ENCODE measurements around the gene TRAPPC10.
A peak's percentile ranks its signal among the peaks of the same experiment; 100 is the strongest.

The TRAPPC10 gene

DNA sequence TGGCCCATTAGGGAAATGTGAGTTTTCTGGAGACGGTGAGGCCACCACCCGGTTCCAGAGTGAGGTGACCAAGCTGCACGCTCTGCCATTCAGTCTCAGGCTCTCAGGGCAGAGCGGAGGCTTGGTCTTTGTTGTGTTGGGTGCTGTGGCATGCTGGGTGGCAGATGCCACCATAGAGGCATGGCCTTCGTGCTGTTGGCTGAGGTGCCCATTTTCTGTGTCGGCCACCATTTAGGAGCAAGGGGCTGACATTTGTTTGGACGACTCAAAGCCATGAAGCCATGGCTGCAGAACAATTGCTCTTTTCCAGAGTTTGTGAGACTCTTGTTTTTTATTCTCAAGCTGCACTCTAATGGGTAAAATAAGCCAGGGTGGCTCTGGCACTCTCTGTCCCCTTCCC is 58.3 kb downstream of the TRAPPC10 start:
- DNase-seq: no peak

DNA sequence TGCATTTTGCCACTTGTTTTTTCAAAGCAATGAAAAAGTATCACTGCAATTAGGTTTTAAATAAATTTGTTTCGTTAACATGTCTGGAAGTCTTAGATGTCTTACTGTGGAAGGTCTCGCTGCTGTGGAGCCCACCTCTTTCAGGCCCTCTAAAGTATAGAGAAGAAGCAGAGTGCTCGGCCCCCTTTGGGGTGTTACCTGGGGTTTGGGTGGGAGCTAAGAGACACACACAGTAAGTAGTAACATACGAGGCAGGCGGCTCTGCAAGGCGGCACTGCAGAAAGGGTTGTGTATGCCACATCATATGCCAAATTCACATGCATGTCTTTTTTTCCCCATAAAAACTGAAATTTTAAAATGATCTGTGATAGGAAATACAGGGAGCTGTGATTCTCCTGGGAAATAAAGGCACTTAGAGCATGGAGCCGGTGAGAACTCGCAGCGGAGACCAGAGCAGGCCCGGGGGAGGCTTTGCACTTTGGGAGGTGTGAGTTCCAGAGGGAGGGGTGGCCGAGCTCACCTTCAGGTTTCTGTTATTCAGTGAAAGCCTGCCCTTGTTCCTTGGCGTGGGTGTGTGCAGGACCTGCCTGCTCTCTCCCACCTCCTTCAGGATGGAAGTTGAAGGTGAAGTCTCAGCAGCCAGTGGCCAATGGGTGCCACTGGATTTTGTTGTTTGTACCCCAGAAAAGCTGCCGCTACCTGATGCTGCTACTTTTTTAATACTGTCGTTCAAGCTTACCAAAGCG is 59.4 kb downstream of the TRAPPC10 start:
- no peak for DNase-seq

DNA sequence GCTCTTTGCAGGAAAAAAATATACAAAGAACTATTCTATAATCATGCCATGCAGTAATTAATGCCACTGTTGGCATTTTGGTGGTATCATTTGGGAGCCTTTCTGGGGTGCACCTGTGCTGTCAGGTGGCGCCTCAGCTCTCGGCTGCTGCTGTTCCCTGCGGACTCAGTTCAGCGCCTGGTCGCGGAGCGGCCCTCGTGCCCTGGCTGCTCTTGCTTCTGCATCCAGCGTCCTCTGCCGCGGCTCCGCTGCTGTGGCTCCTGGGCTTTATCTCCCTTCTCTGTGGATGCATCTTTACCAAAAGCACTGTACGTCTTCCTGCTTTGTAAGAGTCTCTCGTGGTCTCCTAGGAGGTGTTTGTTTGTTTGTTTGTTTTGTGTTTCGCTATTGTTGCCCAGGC is 60.0 kb downstream of the TRAPPC10 start:
- no peak for DNase-seq

DNA sequence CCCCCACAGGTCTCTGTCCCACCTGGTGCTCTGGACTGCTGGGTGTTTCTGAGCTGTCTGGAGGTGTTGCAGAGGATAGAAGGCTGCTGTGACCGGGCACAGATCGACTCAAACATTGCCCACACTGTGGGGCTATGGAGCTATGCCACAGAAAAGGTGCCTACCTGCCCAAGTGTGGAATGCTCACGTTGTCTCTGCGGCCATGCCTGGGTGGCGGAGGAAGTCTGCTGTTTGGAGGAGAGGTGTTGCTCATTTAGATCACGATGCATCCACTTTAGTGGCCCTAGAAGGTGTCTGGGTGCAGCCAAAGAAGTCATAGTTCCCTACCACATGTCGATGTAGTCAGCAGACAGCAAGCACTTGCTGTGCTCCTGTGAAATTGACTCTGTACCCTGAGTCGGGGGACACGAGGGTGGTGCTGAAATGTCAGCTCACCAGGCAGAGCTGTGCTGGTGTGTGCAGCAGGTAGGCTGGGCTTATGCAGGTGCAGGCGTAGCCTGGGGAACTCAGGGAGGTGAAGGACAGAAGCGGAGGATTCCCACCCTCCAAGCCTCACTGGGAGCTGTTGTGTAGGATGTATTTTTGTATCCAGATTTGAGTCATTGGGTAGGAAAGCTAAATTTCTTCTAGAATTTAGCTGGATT is 62.3 kb downstream of the TRAPPC10 start:
- no peak for DNase-seq

DNA sequence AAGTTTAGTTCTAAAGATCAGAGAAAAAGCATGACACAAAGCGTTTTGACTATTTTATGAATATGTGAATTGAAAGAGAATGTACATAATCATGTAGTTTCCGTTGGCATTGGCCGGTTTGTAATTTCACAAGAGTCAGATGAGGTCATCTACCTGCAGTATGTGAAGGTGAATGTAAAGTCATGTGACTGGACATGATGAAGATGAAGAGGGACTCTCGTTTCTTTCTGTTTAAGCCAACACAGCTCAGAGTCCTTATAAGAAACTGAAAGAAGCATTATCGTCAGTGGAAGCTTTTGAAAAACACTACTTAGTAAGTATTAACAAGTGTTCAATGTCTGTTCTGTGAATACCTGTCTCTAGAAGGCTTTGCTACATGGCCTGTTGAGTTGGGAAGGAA is 64.2 kb downstream of the TRAPPC10 start:
- DNase-seq: no peak

DNA sequence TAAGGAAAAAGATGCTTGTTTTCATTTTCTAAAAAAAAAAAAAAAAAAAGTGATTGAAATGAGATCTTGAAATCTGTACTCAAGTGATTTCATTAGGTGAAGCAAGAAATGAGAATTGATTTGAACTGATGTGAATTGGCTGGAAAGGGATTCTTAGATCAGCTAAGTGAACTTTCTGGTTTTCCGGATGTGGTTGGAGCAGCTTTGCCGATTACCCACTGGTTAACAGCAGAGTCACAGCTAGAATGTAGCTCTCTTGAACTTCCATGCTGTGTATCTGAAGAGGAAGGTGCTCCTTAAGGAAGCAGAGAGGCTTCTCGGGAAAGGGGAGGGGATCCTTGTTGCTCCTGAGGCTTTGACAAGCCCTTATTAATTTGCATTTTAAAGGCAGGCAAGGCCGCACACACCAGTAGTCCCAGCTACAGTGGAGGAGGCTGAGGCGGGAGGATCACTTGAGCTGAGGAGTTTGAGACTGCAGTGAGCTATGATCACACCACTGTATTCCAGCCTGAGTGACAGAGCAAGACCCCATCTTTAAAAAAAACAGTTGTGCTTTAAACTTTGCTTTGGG is 66.4 kb downstream of the TRAPPC10 start:
- peak; percentile 20 for DNase-seq

DNA sequence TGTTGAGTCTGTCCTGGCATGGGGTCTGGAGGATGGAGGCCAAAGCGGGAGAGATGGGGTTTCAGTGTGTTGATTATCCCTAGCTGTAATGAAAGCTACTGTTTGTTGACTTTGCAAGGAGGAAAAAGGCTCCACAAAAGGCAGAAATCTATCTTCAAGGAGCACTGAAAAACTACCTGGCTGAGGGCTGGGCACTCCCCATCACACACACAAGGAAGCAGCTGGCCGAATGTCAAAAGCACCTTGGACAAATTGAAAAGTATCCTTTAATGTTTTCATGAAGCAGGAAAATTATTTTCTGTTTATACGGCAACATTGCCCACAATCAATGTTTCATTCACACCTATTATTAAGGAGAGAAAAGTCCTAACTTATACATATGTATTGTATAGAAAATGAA is 67.3 kb downstream of the TRAPPC10 start:
- DNase-seq: peak; percentile 71

DNA sequence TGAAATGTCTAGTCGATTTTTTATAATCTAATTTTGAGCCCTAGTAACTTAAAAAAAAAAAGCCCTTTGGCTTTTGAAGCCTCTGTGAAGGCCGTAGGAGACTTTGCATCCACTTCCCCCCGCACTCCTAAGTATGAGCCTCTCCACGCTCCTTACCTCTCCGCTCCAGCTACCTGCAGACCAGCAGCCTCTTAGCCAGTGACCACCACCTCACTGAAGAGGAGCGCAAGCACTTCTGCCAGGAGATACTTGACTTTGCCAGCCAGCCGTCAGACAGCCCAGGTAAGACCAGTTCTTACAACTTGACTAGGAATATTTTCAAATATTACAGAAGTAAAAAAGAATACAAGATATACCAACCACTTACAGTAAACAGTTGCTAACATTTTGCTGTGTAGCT is 67.7 kb downstream of the TRAPPC10 start:
- DNase-seq: peak; percentile 65

DNA sequence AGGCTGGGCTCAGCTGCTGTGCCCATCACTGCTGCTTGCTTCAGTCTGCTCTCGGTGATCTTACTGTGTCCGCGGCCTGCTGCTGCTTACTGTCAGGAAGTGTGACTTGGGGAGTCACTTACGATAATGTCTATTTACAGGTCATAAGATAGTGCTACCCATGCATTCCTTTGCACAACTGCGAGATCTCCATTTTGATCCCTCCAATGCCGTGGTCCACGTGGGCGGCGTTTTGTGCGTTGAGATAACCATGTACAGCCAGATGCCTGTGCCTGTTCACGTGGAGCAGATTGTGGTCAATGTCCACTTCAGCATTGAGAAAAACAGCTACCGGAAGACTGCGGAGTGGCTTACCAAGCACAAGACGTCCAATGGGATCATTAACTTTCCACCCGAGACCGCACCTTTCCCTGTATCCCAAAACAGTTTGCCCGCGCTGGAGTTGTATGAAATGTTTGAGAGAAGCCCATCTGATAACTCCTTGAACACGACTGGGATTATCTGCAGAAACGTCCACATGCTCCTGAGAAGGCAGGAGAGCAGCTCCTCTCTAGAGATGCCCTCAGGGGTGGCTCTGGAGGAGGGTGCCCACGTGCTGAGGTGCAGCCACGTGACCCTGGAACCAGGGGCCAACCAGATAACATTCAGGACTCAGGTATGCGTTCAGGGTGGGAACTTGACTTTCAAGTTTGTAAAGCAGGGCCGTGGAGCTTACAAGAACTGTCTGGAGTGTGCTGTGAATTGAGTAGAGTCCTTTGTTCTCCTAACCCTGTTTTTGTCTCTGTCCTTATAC is 70.7 kb downstream of the TRAPPC10 start:
- DNase-seq: no peak

DNA sequence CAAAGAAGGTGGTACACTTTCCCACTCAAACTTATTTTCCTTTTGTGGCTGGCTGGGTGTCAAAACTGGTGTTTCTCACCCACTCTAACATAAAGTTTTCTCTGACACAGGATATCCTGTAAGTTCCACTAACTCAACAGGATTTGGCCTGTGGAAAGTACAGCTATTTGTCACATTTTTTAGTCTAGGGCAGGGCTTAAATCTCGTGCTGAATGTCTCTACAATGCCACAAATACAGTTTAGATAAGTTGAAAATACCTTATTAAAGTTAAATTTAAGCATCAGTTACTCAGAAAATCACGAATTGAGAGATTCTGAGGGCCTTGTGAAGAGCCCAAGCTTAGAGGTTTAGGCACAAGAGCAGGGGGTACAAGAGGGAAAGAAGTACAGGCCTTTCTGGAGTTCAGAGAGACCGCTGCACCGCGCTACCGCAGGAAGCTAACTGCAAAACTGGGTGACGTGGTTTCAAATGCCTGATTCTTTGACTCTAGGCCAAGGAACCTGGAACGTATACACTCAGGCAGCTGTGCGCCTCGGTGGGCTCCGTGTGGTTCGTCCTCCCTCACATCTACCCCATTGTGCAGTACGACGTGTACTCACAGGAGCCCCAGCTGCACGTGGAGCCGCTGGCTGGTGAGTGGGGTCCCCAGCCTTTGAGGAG is 71.7 kb downstream of the TRAPPC10 start:
- no peak for DNase-seq

DNA sequence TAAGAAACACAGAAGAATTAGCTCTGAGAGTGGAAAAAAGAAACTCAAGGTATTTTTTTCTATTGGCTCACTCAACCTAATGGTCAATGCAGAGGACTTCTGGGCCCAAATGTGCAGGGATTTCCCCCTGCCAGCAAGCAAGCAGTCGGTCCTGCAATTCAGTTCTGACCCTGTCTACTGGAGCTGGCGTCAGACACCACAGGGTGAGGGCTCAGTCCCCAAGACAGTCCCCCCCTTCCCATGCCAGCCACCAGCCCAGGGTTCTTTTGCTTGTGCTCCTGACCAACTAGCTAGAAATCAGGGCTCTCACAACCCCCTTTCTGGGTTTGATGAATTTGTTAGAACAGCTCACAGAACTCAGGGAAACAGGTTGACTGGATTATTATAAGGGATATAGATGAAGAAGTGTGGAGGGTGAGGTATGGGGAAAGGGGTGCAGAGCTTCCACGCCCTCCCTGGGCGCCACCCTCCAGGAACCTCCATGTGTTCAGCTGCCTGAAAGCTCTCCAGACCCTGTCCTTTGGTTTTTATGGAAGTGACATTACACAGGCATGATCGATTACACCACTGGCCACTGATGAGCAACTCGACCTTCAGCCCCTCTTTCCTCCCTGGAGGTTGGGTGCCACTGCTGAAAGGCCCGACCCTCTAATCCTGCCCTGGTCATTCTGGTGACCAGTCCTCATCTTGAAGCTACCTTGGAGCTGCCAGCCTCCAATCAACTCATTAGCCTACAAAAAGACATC is 72.6 kb downstream of the TRAPPC10 start:
- no peak for DNase-seq

DNA sequence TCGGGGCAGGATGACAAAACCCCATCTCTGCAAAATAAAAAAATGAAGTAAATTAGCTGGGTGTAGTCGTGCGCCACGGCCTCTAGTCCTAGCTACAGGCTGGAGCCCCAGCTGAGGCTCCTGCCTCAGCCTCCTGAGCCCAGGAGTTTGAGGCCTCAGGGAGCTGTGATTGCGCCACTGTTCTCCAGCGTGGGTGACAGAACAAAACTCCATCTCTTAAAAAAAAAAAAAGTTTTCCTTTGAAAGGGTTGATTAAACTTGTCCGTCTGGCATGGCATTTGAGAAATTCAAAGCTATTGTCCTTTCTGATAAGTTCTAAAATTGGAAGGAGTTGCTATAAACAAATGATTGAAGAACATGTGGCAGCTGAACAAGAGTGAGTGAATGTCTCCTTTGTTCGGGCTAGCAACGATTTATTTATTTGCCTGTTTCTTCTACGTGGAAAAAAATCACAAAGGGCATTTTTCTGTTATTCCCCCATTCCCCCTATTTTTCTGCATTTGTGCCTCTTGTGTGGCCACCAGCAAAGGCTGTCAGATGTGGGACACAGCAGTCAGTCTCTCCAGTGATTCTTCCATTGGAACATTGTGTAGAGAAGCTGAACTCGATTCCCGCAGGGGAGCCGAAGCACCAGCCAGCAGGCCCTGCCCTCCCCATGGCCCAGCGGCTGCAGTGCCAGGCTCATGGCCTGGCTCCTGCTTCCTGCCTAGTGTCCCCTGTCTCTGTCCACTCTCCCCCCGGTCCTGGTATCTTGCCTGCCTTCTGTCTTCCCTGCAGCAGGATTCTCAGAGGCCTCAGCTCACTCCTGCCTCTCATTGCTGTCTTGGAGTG is 73.6 kb downstream of the TRAPPC10 start:
- DNase-seq: no peak

DNA sequence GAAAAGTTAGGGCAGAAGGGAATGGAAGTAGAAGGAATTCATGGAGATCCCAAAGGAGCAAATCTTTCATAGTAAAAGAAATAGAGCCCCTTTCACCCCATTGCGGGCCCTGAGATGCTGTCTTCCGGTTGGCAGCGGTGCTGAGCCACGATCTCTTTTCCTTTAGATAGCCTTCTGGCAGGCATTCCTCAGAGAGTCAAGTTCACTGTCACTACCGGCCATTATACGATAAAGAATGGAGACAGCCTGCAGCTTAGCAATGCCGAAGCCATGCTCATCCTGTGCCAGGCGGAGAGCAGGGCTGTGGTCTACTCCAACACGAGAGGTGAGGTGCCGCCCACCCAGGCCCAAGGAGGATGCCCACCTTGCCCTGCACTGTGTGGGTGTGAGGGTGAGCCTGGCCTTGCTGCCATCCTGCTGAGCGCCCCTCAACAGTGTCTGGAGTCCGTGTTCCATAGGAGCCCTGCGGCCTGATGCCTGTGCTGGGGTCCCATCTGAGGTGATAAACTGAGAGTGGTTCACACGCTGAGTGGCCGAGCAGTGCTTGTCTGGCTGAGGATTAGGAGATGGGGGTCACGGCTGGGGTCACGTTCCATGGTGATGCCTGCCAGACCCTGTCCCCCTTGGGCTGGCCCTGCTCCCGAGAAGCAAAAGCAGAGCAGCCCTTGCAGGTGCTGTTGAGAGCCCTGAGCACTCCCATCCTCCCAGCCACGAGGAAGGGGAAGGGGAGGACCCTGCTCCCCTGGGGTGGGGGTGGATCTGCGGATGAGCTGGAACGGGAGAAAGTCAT is 74.7 kb downstream of the TRAPPC10 start:
- no peak for DNase-seq

DNA sequence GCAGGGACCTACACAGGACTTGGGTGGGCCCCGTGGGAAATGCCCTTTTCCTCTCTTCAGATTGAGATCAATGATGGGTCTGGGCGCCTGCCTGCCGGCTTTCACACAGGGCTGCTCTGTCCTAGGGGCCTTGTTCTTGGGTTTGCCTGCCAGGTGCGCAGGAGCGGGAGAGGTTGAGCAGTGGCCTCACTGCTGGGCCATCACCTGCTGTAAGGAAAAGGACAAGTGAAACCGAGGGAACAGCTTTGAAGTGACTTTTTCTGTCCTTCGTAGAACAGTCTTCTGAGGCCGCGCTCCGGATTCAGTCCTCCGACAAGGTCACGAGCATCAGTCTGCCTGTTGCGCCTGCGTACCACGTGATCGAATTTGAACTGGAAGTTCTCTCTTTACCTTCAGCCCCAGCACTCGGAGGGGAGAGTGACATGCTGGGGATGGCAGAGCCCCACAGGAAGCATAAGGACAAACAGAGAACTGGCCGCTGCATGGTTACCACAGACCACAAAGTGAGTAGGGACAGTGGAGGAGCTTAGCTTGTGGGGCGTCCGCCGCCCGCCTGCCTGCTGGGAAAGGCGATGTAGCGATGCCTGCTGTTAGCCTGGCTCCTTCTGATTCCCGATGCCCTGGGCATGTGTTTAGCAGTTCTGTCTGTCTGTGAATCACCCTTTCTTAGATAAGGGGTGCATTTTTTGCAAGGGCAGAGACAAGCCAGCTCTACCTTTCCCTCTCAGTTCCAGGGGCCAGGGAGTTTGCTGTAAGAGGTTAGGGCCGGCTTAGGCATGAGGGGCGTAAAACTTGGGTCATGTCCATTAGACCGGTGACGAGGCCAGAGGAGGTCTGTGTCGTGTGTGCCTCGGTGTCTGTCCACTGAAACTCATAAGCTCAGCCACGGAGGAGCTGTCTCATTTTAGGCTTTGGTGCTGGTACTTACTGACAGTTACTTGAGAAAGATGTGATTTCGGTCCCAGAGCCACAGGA is 75.6 kb downstream of the TRAPPC10 start:
- DNase-seq: no peak

DNA sequence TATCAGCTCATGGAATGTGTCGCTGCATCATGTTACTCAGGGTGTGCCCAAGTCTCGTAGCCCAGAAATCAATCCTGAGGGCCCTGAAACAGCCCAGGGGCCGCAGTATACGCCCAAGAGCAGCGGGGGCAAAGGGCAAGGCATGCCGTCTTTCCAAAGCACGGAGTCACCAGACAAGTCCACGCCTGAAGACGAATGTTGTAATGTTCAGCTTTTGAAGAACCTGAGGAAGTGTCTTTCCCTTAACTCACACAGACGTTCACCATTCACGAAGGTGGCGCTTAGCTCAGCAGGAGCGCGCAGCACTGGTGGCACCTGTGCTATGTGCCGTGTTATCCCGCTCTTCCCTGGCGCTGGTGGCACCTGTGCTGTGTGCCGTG is 76.3 kb downstream of the TRAPPC10 start:
- no peak for DNase-seq

DNA sequence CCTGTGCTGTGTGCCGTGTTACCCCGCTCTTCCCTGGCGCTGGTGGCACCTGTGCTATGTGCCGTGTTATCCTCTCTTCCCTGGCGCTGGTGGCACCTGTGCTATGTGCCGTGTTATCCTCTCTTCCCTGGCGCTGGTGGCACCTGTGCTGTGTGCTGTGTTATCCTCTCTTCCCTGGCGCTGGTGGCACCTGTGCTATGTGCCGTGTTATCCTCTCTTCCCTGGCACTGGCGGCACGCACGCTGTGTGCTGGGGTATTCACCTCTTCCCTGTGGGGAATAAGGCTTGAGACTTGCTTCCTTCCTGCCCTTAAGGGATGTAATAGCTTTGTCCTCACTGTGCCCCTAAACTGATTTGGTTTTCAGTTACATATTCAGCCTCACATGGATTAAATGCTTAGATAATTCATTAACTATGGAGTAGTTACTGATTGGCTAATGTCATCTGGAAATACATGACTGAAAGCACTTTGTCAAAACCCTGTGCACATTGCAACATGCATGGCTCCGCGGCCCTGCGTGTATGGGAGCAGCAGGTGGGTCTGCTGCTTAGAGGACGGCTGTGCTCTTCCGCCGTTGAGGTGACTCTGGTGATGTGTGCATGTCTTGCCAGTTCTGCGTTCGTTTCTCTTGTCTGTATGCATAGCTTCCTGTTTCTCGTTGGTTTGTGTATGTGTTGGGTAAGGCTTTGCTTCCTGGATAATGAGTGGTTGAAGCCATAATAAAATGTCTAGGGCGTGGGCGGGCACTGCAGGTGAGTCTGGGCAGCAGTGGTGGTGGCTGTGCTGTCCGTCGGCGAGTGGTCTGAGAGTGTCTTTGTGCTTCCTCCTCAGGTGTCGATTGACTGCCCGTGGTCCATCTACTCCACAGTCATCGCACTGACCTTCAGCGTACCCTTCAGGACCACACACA is 77.1 kb downstream of the TRAPPC10 start:
- DNase-seq: no peak

DNA sequence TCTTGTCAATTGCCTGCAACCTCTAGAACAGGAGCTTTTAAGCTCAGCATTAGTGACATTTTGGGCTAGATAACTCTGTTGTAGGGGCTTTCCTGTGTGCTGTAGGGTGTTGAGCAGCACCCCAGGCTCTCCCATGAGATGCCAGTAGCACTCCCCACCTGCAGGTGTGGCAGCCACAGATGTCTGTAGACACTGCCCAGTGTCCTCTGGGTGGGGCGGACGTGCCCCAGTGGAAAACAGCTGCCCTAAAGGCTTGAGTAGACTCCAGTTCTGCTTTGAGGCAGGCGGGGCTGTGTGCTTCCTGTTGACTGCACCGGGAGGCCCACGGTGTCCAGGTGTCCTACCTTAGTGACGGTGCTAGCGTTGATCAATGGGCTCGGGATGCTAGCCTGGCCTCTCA is 78.2 kb downstream of the TRAPPC10 start:
- DNase-seq: no peak

DNA sequence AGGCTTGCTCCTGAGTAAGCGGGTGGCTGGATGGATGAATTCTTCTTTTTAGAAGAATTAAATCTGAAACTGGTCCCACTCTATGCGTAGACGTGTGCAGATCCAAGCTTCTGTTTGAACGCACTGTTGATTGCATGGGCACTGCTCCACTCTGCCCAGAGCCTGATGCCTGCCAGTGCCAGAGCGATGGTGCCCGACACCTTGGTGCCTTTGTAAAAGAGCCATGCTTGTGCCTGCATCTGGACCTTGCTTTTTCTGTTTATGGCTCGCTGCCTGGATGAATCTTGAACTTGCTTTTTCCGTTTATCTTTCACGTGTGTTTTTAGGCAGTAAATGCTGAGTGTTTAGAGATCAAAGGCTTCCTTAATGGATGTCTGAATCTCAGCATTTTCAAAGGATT is 80.1 kb downstream of the TRAPPC10 start:
- no peak for DNase-seq

All from DMS79 treated with DMSO at 0.1 percent for 48 hours (cell line).